Fibroblast of gingiva (primary cell): Measurements from ENCODE around the gene ELOVL1.
A peak's percentile ranks its signal among the peaks of the same experiment; 100 is the strongest.

Source experiments
- DNase-seq: peaks from one replicate; pipeline ENCODE4 v3.0.0-alpha.2; 2011; ENCODE audit warnings: low read depth

ELOVL1 gene

GRCh38 chr1:43354936-43355335 lies 12.9 kb downstream of the ELOVL1 start:
- no peak for DNase-seq

- DNase-seq = no peak
Observed at GRCh38 chr1:43354471-43354870, 13.3 kb downstream of the ELOVL1 start.

GRCh38 chr1:43352881-43353280 lies 14.9 kb downstream of the ELOVL1 start:
- DNase-seq = no peak

GRCh38 chr1:43352351-43352705 lies 15.5 kb downstream of the ELOVL1 start:
- no peak for DNase-seq

GRCh38 chr1:43351421-43352350 lies 16.1 kb downstream of the ELOVL1 start:
- DNase-seq = no peak

- no peak for DNase-seq
Observed at GRCh38 chr1:43350976-43351375, 16.8 kb downstream of the ELOVL1 start.

- DNase-seq = no peak
Observed at GRCh38 chr1:43349594-43350306, 18.1 kb downstream of the ELOVL1 start.

GRCh38 chr1:43348809-43349593 lies 18.8 kb downstream of the ELOVL1 start:
- DNase-seq = no peak

- DNase-seq = no peak
Observed at GRCh38 chr1:43348343-43348808, 19.4 kb downstream of the ELOVL1 start.

- DNase-seq = no peak
Observed at GRCh38 chr1:43346636-43347035, 21.2 kb downstream of the ELOVL1 start.

- no peak for DNase-seq
Observed at GRCh38 chr1:43345120-43345519, 22.7 kb downstream of the ELOVL1 start.

GRCh38 chr1:43344267-43344850 lies 23.5 kb downstream of the ELOVL1 start:
- DNase-seq = no peak

GRCh38 chr1:43340559-43340958 lies 27.3 kb downstream of the ELOVL1 start:
- no peak for DNase-seq

- DNase-seq = no peak
Observed at GRCh38 chr1:43339584-43340232, 28.1 kb downstream of the ELOVL1 start.

GRCh38 chr1:43338001-43338400 lies 29.8 kb downstream of the ELOVL1 start:
- no peak for DNase-seq

- DNase-seq = no peak
Observed at GRCh38 chr1:43337588-43337987, 30.2 kb downstream of the ELOVL1 start, which contains the start of gene MPL. Gene MPL, plus strand, starts transcription at chr1:43337818. Its CDS starts 31 bp downstream, at chr1:43337849.

GRCh38 chr1:43334453-43335205 lies 33.2 kb downstream of the ELOVL1 start:
- DNase-seq = no peak

GRCh38 chr1:43331688-43332087 lies 36.1 kb downstream of the ELOVL1 start:
- DNase-seq = no peak

GRCh38 chr1:43329995-43330751 lies 37.6 kb downstream of the ELOVL1 start:
- peak; percentile 45 for DNase-seq
